ENCODE measurements around the gene CA5A.
"Not testable (repeated sequence)": the region's sequence is repeated elsewhere in the genome, so short reads cannot be mapped to it uniquely, and the experiment has no call there.

CA5A gene

DNA sequence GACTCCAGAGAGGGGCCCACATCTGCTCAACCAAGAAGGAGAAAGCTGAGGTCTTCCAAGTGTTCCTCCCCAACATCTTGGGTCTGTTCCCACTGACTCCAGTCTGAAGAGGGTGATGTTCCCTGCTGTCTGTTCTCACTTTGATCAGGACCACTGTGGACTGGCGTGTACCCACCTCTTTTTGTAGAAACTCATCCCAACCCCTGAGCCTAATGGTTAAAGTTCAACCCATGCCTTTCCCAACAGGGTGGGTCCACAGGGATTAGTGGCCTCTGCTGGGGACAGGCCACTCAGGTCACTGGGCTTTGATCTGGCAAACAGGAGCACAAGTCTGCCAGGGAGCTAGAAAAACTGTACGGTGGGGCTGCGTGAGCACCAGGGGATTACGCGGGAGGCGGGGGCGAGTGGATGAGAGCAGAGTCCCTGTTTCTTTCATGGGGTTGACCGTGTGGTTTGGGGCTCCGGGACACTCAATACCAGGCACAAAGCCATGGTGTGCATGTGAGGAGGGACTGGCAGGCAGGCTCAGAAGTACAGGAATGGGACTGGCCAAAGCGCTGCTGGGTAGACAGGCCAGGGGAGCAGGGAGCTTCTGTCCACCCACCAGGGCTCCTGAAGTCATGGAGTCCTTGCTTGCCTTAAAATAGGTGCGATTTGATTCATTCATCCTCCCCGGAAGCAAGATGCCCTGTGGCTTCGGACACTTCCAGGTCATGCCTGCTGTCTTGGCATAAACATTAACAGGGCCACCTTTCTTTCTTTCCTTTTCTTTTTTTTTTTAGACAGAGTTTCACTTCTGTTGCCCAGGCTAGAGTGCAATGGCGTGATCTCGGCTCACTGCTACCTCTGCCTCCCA, at the start of gene CA5A:
CA5A (minus strand) TSS at position 155 of the 856 bp plus-strand sequence; CDS start at position 76, 79 bp downstream.
- H3K36me3 ChIP-seq (replicated peaks) = no peaks in the 10 kb centered on the region

DNA sequence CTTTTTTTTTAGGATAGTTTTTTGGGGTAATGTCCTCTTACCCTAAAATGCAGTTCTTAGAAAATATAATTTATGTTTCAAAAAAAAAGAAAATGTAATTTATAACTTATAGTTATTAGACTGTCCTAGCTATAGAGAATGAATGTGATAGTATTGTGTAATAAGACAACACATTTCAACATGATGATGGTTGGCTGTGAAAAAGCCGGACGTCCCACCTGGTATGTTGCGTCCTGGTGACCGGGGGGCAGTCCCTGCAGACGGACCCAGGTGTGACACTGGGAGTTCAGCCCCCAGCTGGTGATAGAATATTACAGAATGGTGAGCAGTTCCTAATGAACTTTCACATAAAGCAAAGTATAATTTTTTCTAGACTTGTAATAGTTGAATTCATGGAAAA, 49.2 kb upstream of the CA5A start:
- in situ Hi-C loops (cut with MboI; ENCODE audit: low sequenced_read_pairs) = not testable (repeated sequence)

More for the DNA sequence above, at the start of gene CA5A:
- Histone ChIP-seq H3K9me3 (no peaks in the 10 kb centered on the region), H3K27me3 (ENCODE audit: low read depth) (no peaks in the 10 kb centered on the region), H3K4me1 (no peaks in the 10 kb centered on the region), H3K4me3 (no peak within 1 kb of the TSS)
- in situ Hi-C loops (cut with MboI; ENCODE audit: low sequenced_read_pairs) = no loop called here
- no peak for DNase-seq (ENCODE audit: low spot score in 2 of 2)

DNA sequence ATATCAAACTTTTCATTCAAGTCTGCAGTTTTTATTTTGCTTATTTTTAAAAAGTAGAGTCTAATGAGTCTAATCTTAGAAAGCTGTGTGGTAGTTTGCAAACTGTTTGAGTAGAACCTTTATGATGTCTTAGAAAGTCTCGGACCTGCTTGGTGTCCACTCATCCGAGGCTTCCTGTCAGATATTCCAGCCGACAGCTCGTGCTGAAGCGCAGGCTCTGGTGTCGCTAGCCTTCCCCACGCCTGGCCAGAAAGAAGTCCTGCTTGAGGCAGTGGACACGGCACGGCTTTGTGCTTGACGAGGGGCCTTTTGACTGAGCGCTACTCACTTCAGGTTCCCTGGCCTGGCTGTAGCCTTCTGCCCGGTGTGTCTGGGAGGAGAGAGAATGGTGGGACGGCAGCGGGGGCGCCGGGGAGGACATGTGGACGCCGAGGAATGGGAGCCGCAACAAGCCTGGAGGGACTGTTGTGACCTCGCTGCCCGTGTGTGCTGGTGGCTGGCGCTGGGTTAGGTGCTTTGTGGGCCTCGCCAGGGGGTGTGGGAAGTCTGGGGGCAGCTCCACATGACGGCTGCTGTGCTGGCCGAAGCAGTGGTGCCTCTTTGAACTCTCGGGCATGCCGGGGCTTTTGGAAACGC, 48.4 kb upstream of the CA5A start:
- Histone ChIP-seq H3K4me3 (no peak overlapping the region), H3K27me3 (ENCODE audit: low read depth) (no peaks in the 10 kb centered on the region), H3K4me1 (no peaks in the 10 kb centered on the region), H3K36me3 (replicated peaks) (no peaks in the 10 kb centered on the region), H3K9me3 (no peaks in the 10 kb centered on the region)
- in situ Hi-C loops (cut with MboI; ENCODE audit: low sequenced_read_pairs) = no loop called here
- DNase-seq (ENCODE audit: low spot score in 2 of 2) = no peak

More for the DNA sequence above, 49.2 kb upstream of the CA5A start:
- not testable (repeated sequence) for DNase-seq (ENCODE audit: low spot score in 2 of 2); H3K36me3 ChIP-seq (replicated peaks); H3K4me3 ChIP-seq; H3K9me3 ChIP-seq; H3K27me3 ChIP-seq (ENCODE audit: low read depth); H3K4me1 ChIP-seq

DNA sequence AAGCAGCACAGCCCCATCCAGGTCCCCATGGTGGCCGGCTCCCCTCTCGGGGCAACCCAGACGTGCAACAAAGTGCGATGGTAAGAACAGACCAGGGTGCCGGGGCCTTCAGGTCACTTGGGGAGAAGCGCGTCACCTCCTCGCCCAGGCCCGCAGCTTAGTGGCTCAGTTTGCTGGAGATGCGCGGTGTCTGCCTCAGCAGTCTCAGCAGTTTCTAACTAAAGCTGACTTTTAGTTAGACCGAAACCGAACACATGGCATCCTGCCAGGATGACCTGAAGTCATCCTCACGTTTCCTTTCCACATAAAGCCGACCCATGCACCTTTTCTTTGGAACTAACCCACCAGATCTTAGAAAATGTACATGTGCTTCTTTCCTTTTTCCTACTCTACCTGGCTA, 47.9 kb upstream of the CA5A start:
- H3K9me3 ChIP-seq; H3K4me1 ChIP-seq; H3K36me3 ChIP-seq (replicated peaks); H3K4me3 ChIP-seq; DNase-seq (ENCODE audit: low spot score in 2 of 2); H3K27me3 ChIP-seq (ENCODE audit: low read depth); in situ Hi-C loops (cut with MboI; ENCODE audit: low sequenced_read_pairs): not testable (repeated sequence)

DNA sequence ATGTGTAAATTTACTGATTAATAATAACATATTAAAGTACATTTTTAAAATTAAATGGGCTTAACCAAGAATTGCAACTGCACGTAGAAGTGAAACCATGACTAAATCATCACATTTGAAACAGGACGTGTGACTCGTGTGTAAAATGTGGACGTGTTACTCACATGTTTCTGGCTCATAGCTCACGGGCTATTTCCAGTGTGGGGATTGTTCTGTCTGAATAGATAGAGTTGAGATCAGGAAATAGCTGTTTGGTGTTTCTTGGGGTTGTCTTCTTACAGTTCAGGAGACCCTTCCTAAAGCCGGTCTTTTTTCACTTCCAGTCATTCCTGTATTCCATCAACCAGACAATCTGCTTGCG, 47.4 kb upstream of the CA5A start:
- H3K9me3 ChIP-seq; DNase-seq (ENCODE audit: low spot score in 2 of 2); H3K27me3 ChIP-seq (ENCODE audit: low read depth); in situ Hi-C loops (cut with MboI; ENCODE audit: low sequenced_read_pairs); H3K4me1 ChIP-seq; H3K4me3 ChIP-seq; H3K36me3 ChIP-seq (replicated peaks): not testable (repeated sequence)

DNA sequence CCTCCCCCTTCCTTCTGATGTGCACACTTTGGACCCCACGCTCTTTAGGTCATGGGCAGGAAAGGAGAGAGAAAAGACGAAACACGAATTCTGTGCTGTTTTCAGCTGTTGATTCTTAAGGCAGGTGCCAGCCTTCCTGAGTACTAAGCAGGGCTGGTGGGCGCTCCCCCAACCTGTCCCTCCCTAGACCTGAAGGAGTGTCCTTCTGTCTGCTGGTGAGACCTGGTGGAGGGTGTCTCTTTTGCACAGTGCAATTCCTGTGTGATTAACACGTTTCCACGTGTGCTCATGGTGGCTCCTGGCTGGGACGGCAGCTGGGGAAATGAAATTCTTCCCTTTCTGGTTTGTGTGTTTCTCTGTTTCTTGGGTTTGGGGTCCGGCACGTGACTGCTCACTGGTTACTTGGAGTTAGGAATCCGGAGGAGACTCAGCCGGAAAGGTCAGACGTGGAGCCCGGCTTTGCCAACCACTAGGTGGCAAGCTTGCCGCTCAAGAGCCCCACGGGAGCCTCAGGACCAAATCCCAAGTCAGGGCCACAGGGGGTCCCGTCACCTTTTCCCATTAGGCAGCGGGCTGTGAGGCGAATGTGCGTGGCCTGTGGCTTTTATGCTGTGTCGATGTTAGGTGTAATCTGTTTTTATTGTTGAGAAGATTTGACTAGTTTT, 46.9 kb upstream of the CA5A start:
- not testable (repeated sequence) for H3K4me1 ChIP-seq; H3K36me3 ChIP-seq (replicated peaks)

DNA sequence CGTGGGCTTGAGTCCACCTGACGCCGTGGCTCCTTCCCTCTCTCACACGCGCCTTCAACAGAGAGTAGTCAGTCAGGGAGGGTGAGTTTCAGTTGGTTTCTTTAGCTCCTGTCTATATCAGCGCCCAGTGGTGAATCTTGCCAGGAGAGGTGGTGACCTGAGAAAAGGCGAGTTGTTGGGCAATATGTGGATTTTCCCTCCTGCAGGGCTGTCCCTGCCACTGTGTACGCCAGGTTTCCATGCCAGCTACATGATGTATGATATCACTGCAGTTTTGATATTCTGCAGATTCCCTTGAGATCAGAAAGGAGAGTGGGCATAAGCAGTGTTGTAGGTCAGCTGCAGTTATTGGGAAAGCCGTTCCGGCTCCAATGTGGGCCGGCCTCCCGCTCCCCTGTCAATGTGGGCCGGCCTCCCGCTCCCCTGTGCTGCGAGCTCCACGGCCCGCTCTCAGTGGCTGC, 46.3 kb upstream of the CA5A start:
- no peaks in the 10 kb centered on the region for H3K9me3 ChIP-seq
- no peaks in the 10 kb centered on the region for H3K27me3 ChIP-seq (ENCODE audit: low read depth)
- in situ Hi-C loops (cut with MboI; ENCODE audit: low sequenced_read_pairs) = no loop called here
- H3K4me3 ChIP-seq = no peak overlapping the region
- no peak for DNase-seq (ENCODE audit: low spot score in 2 of 2)
- no peaks in the 10 kb centered on the region for H3K4me1 ChIP-seq
- no peaks in the 10 kb centered on the region for H3K36me3 ChIP-seq (replicated peaks)

More for the DNA sequence above, 46.9 kb upstream of the CA5A start:
- H3K4me3 ChIP-seq; DNase-seq (ENCODE audit: low spot score in 2 of 2); H3K9me3 ChIP-seq; H3K27me3 ChIP-seq (ENCODE audit: low read depth); in situ Hi-C loops (cut with MboI; ENCODE audit: low sequenced_read_pairs): not testable (repeated sequence)

DNA sequence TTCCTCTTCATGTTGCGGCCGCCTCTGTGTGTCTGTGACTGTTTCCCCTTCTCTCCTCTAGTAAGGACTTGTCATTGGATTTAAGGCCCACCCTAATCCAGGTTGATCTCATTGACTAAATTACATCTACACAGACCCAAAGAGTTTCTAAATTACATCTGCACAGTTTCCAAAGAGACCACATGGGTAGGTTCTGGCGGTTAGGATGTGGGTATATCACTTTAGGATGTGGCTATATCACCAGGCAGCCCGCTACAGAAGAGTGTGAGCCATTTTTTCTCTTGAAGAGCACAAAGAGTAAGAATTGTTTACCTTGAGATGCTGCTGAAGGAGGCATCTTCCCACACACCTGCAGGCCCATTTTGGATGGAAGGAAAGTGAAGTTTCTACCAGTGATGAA, 45.0 kb upstream of the CA5A start:
- H3K27me3 ChIP-seq (ENCODE audit: low read depth); H3K9me3 ChIP-seq; in situ Hi-C loops (cut with MboI; ENCODE audit: low sequenced_read_pairs); H3K36me3 ChIP-seq (replicated peaks); H3K4me1 ChIP-seq; DNase-seq (ENCODE audit: low spot score in 2 of 2); H3K4me3 ChIP-seq: not testable (repeated sequence)

DNA sequence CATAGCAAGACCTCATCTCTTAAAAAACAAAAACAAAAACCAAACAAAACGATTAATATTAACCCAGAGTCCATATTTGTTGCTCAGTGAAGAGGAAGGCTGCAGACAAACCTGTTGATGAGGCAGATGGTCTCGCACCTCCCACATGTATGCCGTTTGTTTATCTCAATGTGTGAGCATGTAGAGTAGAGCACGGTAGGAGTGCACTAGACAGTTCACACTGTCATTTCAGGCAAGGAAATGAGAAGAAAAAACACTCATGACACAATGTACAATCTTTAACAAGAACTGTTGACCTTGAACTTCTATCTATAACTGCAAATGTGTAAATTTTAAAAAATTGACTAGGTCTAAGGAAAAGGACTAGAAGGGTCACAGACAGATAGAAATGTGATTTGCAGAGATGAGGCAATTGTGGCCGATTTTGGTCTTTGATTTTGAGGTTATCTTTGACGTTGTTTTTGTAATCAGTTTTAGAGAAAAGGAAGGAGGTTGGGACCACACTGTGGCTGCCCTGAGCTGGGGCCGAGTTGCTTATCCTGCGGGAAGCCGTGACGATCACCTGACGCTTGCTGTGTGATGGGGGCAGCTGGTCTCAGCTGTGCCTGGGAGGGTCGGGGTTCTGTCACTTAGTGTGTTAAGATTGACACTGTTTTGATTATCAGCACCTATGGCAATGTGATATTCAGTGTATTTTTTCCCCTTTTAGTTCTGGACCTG, 43.7 kb upstream of the CA5A start:
- H3K27me3 ChIP-seq (ENCODE audit: low read depth); H3K4me3 ChIP-seq; H3K36me3 ChIP-seq (replicated peaks); DNase-seq (ENCODE audit: low spot score in 2 of 2); H3K4me1 ChIP-seq; H3K9me3 ChIP-seq; in situ Hi-C loops (cut with MboI; ENCODE audit: low sequenced_read_pairs): not testable (repeated sequence)

DNA sequence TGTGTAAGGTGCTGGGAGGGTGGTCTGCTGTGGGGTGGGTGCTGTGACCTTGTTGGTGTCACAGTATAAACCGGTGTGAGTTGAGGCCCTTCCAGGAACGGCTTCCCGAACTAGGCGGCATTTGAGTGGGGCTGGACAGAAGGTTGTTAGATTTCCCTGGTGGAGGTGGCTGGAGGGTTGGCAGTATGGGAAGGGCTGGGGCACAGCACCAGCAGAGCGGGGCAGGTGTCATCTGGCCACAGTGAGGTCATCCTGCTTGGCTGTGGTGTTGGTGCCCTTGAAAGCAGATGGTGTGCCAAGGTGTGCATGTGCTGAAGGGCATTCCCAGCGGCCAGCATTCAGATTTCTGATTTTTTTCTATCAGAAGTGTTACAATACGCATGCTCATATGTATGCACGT, 43.0 kb upstream of the CA5A start:
- Histone ChIP-seq H3K36me3 (replicated peaks) (no peaks in the 10 kb centered on the region), H3K4me1 (no peaks in the 10 kb centered on the region), H3K27me3 (ENCODE audit: low read depth) (no peaks in the 10 kb centered on the region), H3K4me3 (no peak overlapping the region), H3K9me3 (no peaks in the 10 kb centered on the region)
- no peak for DNase-seq (ENCODE audit: low spot score in 2 of 2)
- in situ Hi-C loops (cut with MboI; ENCODE audit: low sequenced_read_pairs) = no loop called here

DNA sequence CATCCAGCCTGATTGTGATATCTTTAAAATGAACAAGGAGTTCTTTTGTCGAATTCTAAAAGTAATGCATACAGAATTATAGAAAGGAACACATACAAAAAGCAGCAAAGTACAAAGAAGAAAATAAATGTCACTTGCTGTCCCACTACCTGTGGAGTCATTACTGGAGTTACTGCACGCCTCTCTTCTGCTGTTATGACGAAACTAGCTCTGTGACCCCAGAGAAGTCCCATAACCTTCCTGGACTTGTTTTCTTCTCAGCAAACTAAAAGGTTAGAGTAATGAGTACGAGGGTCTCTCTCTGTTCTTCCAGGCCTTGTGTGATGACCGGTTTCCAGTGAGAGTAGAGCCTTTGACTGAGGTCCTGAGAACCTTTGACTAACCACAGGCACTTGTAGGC, 41.8 kb upstream of the CA5A start:
- no peaks in the 10 kb centered on the region for H3K36me3 ChIP-seq (replicated peaks)
- DNase-seq (ENCODE audit: low spot score in 2 of 2) = no peak
- in situ Hi-C loops (cut with MboI; ENCODE audit: low sequenced_read_pairs) = no loop called here

DNA sequence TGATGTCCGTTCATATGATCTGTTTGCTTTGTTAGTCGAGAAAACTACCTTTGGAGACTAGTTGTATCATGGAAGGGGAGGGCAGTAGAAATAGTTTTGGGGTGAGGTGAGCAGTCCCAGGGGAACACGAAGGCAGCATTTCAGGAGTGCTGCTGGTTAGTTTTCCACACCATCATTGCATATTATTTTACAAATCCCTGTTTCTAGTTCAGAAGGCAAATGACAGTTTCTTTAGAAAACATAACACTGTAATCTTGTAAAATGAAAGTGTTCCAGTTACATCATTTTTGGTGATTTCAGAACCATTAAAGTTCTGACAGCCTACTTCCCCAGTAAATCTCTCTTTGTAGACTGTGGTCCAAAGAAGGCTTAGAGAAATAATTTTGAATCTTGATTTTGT, 40.3 kb upstream of the CA5A start:
- no peak overlapping the region for H3K4me3 ChIP-seq
- DNase-seq (ENCODE audit: low spot score in 2 of 2) = no peak
- H3K36me3 ChIP-seq (replicated peaks) = no peaks in the 10 kb centered on the region
- H3K4me1 ChIP-seq = no peaks in the 10 kb centered on the region
- H3K27me3 ChIP-seq (ENCODE audit: low read depth) = no peaks in the 10 kb centered on the region
- in situ Hi-C loops (cut with MboI; ENCODE audit: low sequenced_read_pairs) = no loop called here
- no peaks in the 10 kb centered on the region; the same call in 1 of the 2 replicates for H3K9me3 ChIP-seq

More for the DNA sequence above, 41.8 kb upstream of the CA5A start:
- H3K4me1 ChIP-seq = no peaks in the 10 kb centered on the region
- H3K4me3 ChIP-seq = no peak overlapping the region
- H3K27me3 ChIP-seq (ENCODE audit: low read depth) = no peaks in the 10 kb centered on the region
- no peaks in the 10 kb centered on the region; the same call in 1 of the 2 replicates for H3K9me3 ChIP-seq

DNA sequence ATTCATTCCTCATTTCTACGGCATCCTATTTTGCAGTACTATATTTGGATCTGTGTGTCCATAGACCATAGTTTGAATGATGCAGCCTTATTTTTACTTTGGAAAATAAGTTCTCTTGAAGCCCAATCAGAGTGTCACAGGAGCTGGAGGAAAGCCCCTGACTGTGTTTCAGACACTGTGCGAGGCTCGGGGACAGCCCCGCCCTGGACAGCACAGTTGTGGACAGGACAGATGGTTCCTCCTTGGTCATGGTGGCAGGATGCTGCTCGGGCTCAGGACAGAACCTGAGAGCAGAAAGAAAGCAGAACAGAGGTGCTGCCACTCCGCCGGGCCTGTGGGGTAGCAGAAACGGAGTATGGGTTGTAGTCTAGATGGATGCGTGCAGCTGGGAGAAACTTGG, 37.8 kb upstream of the CA5A start:
- H3K4me3 ChIP-seq = no peak overlapping the region
- DNase-seq (ENCODE audit: low spot score in 2 of 2) = no peak
- no peaks in the 10 kb centered on the region for H3K36me3 ChIP-seq (replicated peaks)
- H3K9me3 ChIP-seq = no peaks in the 10 kb centered on the region; the same call in 1 of the 2 replicates
- no peaks in the 10 kb centered on the region for H3K4me1 ChIP-seq
- in situ Hi-C loops (cut with MboI; ENCODE audit: low sequenced_read_pairs) = no loop called here
- H3K27me3 ChIP-seq (ENCODE audit: low read depth) = no peaks in the 10 kb centered on the region
